WTC11 (cell line): ENCODE data around the gene FAN1.

Source experiments
- CREB1 ChIP-seq: sonication (generic); formaldehyde crosslinking; IDR thresholded peaks from 2 replicates; pipeline ENCODE4 v1.8.0; 2023; ENCODE audit warnings: mild to moderate bottlenecking, missing genetic modification reagents
- E2F4 ChIP-seq: sonication (generic); formaldehyde crosslinking; IDR thresholded peaks from 2 replicates; pipeline ENCODE4 v1.8.1; 2022; ENCODE audit warnings: low read depth, mild to moderate bottlenecking, moderate library complexity, missing genetic modification reagents, borderline replicate concordance
- ZNF121 ChIP-seq: sonication (generic); formaldehyde crosslinking; IDR thresholded peaks from 2 replicates; pipeline ENCODE4 v1.8.0; 2023; ENCODE audit warnings: missing genetic modification reagents

DNA sequence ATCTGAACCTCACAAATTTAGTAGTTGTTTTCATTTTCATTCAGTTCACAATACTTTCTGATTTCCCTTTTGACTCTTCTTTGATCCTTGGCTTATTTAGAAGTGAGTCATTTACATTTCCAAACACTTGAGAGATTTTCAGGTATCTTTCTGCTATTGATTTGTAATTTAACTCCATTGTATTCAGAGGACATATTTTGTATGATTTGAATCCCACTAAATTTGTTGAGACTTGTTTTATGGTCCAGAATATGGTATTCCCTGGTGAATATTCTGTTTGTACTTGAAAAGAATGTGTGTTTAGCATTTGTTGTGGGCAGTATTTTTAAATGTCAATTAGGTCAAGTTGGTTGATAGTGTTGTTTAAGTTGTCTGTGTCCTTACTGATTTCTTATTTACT is 29.6 kb downstream of the FAN1 start:
- TF ChIP-seq CREB1 (no peak), E2F4 (no peak), ZNF121 (CRISPR knock-in tag) (no peak)
